Ovary (tissue), 3 donors: ENCODE results near the gene CALML5.

Source experiments
- CTCF ChIP-seq, 3 donors: fragments of 450-650 bp in 2 of 3; fragments of 200-600 bp in 1 of 3; IDR thresholded peaks; one replicate each; pipeline versions ENCODE4 v1.5.1 to v1.8.0; 2016 to 2022; ENCODE audit warnings: antibody characterized with exemption in 3 of 3, mild to moderate bottlenecking in 1 of 3
- EP300 ChIP-seq: sonication (generic); formaldehyde crosslinking; IDR thresholded peaks from one replicate; pipeline ENCODE4 v1.6.1; 2017; ENCODE audit warnings: antibody characterized with exemption
- POLR2A ChIP-seq: fragments of 450-650 bp; IDR thresholded peaks from one replicate; pipeline ENCODE4 v1.6.1; 2017; ENCODE audit warnings: antibody characterized with exemption, mild to moderate bottlenecking, moderate library complexity
- donor health status: DM: no; HTN: no; CAD: no.

- TF ChIP-seq CTCF (IDR thresholded peaks at IDR 0.05) (no peak), POLR2A (no peak), EP300 (no peak)
Measured at GRCh38 chr10:5496261-5497250, 2.8 kb downstream of the CALML5 start.
